Fibroblast of skin of abdomen (primary cell): ENCODE measurements around the gene ADARB2.
"Not testable (repeated sequence)": the region's sequence is repeated elsewhere in the genome, so short reads cannot be mapped to it uniquely, and the experiment has no call there.

ENCODE experiments used
- DNase-seq: peaks from one replicate; pipeline ENCODE4 v3.0.0-alpha.2; 2013

The ADARB2 gene

GRCh38 chr10:1485357-1485756 lies 252.0 kb downstream of the ADARB2 start:
- DNase-seq, result no peak

- no peak for DNase-seq
Measured at GRCh38 chr10:1483826-1484225, 253.5 kb downstream of the ADARB2 start.

DNA sequence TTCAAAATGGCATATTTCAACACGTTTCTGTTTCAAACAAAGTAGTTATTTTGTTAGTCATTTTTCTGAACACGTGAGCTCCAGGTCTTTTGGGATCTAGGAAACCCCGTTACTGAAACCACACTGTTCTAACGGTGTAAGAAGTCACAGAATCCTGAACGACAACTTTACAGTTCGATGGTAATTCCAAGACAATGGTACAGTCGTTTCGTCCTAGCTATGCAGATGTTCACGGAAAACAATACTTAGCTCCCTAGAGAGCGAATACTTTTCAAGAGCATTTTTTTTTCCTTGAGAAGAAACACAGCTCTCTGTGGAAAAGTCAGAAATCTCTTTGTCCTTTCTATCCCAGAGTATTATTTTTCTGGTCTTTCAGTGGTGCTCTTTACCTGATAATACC lies 254.1 kb downstream of the ADARB2 start:
- DNase-seq, result no peak

DNA sequence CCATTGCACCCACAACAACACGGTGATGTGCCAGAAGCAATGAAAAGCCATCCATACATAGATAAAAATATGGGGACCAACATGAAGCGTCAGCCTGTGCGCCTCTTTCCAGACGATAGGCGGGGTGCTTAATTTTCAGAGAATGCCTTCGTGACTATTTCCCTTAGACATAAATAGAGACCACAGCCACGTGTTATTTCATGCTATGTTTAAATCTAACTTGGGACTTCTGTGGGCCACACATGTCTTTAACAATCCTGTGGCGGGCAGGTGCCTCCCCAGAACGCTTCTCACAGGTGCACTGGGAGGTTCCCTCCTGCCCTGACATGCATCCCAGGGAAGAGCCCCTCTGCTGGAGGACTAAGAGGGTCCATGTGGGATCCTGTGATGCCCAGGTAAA lies 259.7 kb downstream of the ADARB2 start:
- DNase-seq, result no peak

DNA sequence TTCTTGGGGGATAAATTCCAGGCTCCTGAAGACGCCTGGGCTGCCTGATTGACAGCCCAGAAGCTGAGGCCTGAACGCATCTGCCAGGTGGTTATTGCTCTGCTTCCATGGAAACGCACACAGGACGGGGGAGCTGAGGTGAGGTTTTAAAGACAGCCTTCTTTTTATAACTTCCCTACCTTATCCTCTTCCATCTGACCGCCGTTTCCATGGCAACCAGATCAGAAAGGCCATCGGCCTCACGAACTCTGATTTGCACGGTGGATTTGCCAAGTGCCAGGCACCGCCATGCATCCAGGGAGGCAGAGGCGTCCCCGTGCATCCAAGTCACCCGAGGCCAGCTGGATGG lies 260.9 kb downstream of the ADARB2 start:
- no peak for DNase-seq

- no peak for DNase-seq
Measured at GRCh38 chr10:1475771-1476454, 261.4 kb downstream of the ADARB2 start.

DNA sequence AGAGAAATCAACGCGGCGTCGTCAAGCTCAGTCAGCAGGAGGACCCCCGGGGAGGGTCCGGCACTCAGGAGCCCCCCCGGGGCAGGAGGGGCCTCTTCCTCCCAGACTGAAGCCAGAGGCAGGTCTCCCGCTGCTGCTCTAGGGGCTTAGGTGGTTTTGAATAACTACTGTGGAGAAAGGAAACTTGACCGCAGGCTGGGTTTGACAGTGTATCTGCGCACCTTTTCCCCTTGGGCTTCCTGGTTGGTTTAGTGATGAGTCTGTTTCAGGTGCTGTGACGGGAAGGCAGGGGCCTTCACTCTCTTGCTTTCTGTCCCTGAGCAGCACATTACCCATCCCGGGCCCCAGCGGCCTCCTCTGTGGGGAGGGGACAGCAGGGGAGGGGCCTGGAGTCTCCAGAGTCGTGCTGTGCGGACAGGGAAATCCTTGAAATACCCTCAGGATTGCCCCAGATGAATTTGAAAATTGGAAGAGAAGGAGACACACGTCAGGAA lies 262.2 kb downstream of the ADARB2 start:
- no peak for DNase-seq

GRCh38 chr10:1474376-1475097 lies 262.8 kb downstream of the ADARB2 start:
- DNase-seq, result no peak

DNA sequence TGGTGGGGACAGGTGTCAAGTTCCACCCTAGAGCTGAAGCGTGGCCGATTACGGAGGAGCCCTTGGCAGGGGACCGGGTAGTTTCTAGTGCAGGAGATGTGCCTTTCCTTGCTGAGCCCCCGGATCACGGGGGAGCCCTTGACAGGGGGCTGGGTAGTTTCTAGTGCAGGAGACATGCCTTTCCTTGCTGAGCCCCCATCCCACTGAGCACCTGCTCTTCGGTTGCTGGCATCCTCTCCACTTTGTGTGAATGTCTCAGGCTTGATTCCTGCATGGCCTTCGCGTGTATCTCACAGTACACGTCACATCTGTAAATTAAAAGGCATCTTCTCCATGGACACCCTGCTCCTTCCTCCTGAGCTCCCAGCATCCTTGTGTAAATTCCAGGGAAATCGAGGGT lies 263.5 kb downstream of the ADARB2 start:
- DNase-seq, result no peak

DNA sequence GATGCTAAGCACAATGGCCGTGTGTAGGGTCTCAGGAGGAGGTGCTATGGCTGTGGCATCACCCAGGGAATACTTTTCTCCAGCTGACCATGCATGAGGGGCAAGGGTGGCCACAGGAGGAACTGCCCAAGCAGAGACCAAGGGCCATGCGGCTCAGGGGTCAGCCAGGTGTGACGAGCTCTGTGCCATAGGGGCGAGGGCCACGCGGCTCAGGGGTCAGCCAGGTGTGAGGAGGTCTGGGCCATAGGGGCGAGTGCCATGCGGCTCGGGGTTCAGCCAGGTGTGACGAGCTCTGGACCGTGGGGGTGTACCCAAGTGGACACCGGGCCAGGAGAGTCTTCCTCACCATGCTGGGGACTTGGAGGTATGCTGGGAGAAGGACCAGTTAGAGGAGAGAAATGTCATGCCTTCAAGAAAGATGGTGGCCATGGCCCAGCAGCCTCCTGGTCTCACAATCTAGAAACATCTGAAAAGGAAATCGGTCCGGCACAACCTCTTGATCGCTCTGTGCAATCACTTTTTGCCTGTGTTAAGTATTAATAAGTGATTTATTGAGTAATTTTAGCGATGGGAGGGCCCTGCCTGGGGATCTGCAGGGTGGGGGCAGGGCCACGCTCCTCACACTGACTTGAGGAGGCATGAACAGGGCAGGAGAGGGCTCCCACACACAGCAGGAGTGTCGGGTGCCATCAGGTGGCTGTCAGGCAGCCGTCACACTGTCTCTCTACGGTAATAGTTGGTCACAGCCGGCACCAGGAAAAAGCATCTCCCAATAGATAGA lies 265.0 kb downstream of the ADARB2 start:
- no peak for DNase-seq

DNA sequence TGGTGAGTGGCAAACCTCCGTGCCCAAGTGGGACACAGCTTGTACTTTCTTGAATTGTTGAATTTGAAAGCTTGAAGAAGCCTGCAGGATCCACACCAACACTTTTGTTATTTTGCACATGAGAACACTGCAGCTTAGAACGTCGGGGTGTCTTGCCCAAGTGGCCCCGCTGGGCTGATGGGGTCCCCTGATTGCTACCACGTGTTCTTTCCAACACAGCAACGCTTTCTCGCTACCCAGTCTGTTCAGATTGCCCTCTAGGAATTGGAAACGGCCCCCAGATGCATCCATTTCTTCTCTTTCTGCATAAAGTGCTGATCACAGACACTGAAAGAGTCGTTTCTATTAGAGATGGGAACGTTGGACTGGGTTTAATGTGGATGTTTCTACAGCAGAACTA lies 268.5 kb downstream of the ADARB2 start:
- no peak for DNase-seq

- DNase-seq, result no peak
Measured at GRCh38 chr10:1467334-1468076, 269.8 kb downstream of the ADARB2 start.

- DNase-seq, result no peak
Measured at GRCh38 chr10:1465993-1466764, 271.1 kb downstream of the ADARB2 start.

DNA sequence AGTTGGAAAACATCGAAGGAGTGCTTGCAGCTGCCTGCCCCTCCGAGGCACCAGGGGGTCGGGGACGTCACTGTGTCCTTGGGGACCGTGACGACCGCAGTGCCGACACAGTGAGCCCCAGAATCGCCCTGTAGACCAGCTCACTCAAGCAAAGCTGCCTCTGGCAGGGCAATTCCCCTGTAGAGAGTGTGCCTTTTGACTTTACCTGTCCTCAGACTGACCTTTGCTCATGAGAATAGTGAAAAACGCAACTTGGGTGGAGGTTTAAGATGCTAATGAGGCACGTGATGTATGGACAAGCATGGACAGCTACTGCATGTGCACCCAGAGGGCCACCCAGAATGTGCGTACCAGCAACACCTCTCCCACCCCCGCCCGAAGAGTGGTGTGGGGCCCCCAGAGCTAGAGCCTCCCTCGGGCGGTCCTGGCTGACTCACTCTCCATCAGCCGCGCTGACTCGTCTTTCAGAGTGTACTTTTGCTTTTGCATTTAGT lies 271.9 kb downstream of the ADARB2 start:
- DNase-seq, result no peak

GRCh38 chr10:1464881-1465417 lies 272.4 kb downstream of the ADARB2 start:
- no peak for DNase-seq

GRCh38 chr10:1463971-1464370 lies 273.4 kb downstream of the ADARB2 start:
- DNase-seq, result not testable (repeated sequence)

- DNase-seq, result no peak
Measured at GRCh38 chr10:1462994-1463633, 274.2 kb downstream of the ADARB2 start.

DNA sequence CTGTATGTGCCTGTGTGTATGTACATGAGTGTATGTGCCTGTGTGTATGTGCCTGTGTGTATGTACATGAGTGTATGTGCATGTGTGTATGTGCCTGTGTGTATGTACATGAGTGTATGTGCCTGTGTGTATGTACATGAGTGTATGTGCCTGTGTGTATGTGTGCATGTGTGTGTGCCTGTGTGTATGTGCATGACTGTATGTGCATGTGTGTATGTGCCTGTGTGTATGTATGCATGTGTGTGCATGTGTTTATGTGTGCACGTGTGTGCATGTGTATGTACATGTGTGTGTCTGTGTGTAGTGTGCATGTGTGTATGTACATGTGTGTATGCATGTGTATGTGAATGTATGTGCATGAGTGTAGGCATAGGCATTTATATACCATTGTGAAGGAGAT lies 274.8 kb downstream of the ADARB2 start:
- DNase-seq, result no peak

DNA sequence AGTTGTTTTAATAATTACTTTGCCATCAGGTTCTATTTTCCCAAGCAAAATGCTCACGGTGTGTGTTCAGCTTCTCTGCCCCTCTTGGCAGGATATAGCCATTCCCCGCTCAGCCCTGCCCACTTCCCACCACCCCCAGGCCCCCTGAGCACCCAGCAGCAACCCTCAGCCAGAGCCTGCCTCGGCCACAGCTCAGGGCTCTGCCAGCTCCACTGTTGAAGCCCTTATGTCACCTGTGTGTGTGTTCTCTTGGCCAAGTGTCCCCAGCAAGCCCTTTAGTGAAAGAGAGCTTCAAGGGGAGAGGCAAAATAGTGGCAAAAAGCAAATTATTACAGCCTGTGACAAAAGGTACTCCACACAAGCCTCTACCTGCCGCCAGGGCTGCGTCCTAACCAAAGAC lies 275.3 kb downstream of the ADARB2 start:
- DNase-seq, result no peak

DNA sequence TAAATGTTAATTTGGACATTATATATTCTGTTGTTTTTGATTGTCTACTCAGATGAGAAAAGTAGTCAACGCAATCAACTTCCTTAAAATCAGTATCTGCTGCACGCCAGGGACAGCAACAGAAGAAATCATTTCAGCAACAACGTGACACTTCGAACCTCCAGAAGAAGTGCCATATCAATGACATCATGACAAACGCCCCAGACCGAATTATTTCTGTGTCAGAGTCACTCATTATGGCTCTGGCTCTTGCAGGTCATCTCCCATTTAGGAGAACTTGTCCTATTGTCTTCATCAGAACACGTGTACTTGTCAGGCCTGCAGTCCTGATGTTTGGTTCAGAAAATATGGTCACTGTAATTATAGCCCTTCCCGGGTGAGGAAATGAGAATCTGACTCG lies 276.3 kb downstream of the ADARB2 start:
- no peak for DNase-seq

DNA sequence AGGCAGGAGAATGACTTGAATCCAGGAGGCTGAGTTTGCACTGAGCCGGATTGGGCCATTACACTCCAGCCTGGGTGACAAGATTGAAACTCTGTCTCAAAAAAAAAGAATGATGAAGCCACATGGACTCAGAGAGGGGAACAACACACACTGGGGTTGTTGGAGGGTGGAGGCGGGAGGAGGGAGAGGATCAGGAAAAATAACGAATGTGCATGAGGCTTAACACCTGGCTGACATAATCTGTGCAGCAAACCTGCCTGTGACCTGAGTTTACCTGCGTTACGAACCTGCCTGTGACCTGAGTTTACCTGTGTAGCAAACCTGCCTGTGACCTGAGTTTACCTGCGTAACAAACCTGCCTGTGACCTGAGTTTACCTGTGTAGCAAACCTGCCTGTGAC lies 277.7 kb downstream of the ADARB2 start:
- not testable (repeated sequence) for DNase-seq
